Measurements from ENCODE around the gene WIPF3.

Gene WIPF3, protein sequence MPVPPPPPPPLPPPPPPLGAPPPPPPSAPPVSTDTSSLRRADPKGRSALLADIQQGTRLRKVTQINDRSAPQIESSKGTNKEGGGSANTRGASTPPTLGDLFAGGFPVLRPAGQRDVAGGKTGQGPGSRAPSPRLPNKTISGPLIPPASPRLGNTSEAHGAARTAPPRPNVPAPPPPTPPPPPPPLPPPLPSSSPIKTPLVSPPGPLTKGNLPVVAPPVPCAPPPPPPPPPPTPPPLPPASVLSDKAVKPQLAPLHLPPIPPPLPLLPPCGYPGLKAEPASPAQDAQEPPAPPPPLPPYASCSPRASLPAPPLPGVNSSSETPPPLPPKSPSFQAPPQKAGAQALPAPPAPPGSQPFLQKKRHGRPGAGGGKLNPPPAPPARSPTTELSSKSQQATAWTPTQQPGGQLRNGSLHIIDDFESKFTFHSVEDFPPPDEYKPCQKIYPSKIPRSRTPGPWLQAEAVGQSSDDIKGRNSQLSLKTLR

GRCh38 chr7:29806208-29806994 lies at the start of gene WIPF3:
WIPF3 (plus strand) TSS chr7:29806508; CDS start chr7:29834725, 28,217 bp downstream.
- peak; percentile 78 for DNase-seq

DNA sequence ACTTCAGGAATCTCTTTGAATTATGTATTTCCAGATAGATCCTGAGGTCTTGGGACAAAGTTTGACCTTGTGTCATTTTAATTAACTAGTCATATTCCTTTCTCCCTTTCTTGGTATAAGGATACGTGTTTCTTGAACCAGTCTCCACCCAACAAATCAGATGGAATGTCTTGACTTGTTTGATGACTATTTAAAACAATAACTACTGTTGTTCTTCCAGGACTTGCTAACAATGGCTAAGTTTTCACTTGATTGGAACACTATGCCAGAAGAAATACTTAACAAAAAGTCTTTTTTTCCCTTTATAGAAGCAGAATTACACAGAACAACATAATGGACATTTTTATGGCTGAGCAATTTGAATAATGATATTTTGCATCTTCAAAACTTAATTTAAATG lies 43.0 kb upstream of the WIPF3 start:
- DNase-seq: no peak

DNA sequence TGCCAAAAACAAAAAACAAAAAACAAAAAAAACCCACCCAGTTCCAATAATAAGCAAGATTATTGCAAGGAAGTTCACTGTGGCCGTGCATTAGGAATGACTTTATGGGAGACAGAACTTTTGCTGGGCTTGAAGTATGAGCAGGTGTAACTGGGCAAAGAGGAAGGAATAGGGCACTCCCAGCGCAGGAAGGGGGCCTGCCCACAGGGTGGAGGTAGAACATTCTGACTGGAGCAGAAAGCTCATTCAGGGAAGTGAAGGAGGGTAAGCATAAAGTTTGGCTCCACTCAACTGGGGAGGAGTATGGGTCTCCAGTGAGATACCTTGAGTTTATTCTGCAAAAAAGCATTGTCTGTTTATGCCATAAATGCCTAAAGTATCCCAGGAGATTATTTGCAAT lies 42.1 kb upstream of the WIPF3 start:
- peak; percentile 44 for DNase-seq

DNA sequence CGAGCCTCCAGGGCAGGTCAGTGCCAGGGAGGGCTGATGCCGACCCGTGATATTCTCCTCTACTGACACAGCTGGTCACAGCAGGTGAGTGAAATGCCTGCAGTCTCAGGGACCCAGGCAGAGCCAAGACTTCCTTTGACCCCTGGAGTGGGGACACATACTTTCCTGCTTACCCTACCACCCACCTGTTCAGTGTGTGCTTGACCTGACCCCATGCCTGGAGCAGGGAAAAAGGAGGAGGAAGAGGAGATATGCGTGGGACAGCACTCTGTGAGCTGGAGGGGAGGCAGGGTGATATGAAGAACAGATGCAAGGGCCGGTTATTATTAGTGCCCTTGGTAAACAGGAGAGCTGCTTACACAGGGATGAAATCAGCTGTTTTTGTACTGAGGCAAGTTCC lies 40.8 kb upstream of the WIPF3 start:
- DNase-seq: no peak

GRCh38 chr7:29770371-29770770 lies 35.9 kb upstream of the WIPF3 start:
- DNase-seq: no peak

GRCh38 chr7:29771081-29771816 lies 35.1 kb upstream of the WIPF3 start:
- DNase-seq: no peak

DNA sequence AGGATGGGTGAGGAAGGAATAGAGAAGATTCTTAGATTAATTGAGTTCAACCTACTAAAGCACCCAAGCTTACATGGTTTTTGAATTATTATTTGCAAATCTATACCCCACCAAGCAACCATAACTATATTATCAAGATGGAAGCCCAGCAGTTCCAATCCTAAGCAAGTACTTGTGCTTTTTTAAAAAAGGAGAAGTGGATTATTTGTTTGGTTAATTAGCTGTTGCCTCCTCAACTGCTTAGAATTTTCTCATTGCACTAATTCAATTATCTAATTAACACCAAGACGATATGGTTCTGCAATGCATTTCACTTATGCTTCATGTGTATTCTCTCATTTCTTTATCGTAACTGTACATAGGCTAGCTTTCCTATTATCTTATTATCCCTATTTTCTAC lies 27.3 kb upstream of the WIPF3 start:
- DNase-seq: no peak

- no peak for DNase-seq
Observed at GRCh38 chr7:29780346-29780745, 26.0 kb upstream of the WIPF3 start.

- DNase-seq: no peak
Observed at GRCh38 chr7:29783671-29784070, 22.6 kb upstream of the WIPF3 start.

GRCh38 chr7:29793507-29793906 lies 12.8 kb upstream of the WIPF3 start:
- no peak for DNase-seq

DNA sequence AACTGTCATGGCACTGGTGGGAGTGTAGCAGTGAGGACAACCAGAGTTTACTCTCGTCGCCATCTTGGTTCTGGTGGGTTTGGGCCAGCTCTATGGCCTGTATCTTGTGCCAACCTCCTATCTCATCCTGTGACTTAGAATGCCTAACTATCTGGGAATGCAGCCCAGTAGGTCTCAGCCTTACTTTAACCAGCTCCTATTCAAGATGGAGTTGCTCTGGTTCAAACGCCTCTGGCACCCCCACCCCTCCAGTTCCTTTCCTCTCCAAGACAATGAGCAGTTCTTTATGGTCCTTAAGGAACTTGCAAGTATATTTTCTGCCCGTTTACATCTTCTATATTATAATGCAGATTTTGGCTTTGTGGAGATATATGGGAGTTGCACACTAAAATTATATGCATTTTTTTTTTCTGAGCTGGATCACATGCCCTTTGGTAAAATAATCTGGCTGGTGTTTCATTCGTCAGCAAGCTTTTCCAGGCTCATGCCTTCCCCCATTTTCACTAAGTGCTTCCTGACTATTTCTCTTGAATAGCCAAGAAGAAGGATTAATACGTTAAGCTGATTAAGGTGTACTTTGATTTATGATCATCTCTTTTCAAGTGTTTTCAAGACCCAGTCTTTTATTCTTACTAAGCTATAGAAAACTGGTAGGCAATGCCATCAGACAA lies 11.2 kb upstream of the WIPF3 start:
- DNase-seq: no peak

GRCh38 chr7:29795696-29796580 lies 10.4 kb upstream of the WIPF3 start:
- DNase-seq: no peak

DNA sequence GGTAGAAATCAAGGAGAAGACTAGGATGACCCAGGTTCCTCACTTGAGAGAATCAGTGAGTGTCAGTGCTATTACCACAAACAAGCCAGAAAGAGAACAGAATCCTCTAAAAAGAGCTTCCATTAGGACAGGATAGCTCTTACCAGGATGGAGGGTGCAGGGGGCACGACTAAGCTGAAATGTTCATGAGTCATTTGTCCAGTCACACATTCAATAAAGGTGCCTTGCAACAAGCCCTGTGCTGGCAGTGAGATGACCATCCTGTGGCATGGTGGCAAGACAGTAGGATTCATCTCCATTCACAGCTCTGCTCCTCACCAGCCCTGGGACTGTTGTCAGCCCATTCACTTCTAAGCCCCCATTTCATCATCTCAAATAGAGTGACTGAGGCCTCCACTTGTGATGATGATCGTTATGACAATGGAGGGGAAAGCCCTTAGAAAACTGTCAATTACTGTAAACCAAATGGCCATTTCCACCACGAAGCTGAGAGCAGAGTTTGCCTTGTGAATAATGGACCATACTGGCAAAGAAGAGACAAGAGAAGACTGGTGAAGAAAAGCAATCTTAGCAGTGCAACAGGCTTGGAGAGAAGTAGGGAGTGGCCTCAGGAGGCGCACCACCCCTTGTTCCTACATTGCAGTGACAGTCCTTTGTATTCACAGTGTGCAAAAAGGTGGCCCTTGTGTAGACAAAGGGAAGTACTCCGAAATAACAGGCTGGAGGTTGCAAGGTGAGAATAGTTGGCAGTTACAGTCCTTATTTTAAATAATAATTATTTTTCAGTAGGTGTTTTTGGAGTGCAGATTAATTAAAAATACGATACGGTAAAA lies 9.0 kb upstream of the WIPF3 start:
- no peak for DNase-seq

DNA sequence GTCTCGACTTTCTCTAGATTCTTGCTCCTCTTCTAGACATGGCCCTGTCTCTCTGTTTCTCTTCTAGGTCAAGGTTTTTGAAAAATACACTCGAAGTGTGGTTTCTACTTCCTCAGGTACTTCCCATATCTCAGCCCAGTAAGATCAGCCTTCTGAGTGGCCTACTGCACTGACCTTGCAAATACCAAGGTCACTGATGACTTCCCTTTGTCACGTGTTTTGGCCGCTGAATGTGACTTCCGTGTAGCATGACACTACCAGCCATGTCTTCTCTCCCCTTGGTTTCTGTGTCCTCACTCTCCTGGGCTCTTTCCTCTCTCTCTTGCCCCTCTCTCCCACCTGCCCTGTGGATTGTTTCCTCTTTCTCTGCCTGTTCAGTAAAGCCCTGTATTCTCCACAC lies 7.9 kb upstream of the WIPF3 start:
- DNase-seq: no peak

GRCh38 chr7:29801929-29802328 lies 4.4 kb upstream of the WIPF3 start:
- DNase-seq: no peak

GRCh38 chr7:29805031-29805430 lies 1.3 kb upstream of the WIPF3 start:
- DNase-seq: peak; percentile 24

GRCh38 chr7:29805886-29806207 lies 461 bp upstream of the WIPF3 start:
- no peak for DNase-seq

- DNase-seq: peak; percentile 68
Observed at GRCh38 chr7:29806995-29807841, 910 bp downstream of the WIPF3 start.

GRCh38 chr7:29808075-29808801 lies 1.9 kb downstream of the WIPF3 start:
- DNase-seq: no peak
